Measurements from ENCODE around the gene GALNT9. TPM values are rescaled to one million over a fixed set of nuclear protein-coding genes. Genes with fewer than 3 reads are reported as not detected.
A peak's percentile ranks its signal among the peaks of the same experiment; 100 is the strongest.

Gene GALNT9
- polyA plus RNA-seq, 1 donor from 2014 or later: 13.5 TPM

DNA sequence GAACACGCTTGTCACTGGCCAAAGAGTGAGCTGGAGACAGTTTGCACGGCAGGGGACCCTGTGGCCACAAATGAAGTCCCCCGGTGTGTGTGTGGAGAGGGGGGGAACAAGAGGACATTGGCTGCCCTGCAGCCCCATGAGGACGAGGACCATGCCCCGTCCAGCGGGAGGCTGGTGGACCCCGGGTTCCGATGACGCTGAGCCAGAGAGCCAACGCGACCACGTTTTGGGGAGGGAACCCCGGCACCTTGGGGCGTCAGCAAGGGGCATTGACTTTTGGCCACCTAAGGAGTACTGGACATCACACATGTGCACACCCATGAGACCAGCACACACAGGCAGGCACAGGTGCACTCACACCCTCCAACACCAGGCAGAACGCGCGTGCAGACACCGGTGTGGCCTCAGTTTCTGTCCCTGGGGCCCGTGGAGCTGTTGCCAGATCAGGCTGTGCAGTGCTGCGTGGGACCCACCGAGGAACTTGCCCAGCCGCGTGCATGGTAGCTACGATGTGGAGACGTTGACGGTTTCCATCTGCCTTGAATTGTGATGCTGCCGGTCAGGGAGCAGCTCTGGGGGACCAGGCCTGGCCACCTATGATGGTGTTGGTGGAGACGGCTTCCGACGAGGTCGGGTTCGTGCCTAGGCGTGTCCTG lies 158.6 kb downstream of the GALNT9 start:
- Histone ChIP-seq H3K4me3 (ENCODE audit: low read length) (no peak overlapping the region), H3K36me3 (ENCODE audit: insufficient read depth, low read length) (no peaks in the 10 kb centered on the region), H3K9me3 (ENCODE audit: low read length) (no peaks in the 10 kb centered on the region), H4K20me1 (ENCODE audit: insufficient read depth) (no peaks in the 10 kb centered on the region), H3K9ac (ENCODE audit: low read length) (no peak overlapping the region), H3K27ac (ENCODE audit: low read length) (no peak overlapping the region), H3K9me2 (ENCODE audit: insufficient read depth, low read length) (no peaks in the 10 kb centered on the region), H2AFZ (ENCODE audit: low read depth, low read length) (no peak overlapping the region), H3K79me2 (replicated peaks; ENCODE audit: insufficient read depth, low read length) (no peaks in the 10 kb centered on the region), H3K4me2 (ENCODE audit: low read length) (no peak overlapping the region), H3K27me3 (ENCODE audit: insufficient read depth, low read depth, low read length) (no peaks in the 10 kb centered on the region), H3F3A (ENCODE audit: insufficient read depth, low read length, poor library complexity, severe bottlenecking) (no peaks in the 10 kb centered on the region)
- TF ChIP-seq, protein P1, sequence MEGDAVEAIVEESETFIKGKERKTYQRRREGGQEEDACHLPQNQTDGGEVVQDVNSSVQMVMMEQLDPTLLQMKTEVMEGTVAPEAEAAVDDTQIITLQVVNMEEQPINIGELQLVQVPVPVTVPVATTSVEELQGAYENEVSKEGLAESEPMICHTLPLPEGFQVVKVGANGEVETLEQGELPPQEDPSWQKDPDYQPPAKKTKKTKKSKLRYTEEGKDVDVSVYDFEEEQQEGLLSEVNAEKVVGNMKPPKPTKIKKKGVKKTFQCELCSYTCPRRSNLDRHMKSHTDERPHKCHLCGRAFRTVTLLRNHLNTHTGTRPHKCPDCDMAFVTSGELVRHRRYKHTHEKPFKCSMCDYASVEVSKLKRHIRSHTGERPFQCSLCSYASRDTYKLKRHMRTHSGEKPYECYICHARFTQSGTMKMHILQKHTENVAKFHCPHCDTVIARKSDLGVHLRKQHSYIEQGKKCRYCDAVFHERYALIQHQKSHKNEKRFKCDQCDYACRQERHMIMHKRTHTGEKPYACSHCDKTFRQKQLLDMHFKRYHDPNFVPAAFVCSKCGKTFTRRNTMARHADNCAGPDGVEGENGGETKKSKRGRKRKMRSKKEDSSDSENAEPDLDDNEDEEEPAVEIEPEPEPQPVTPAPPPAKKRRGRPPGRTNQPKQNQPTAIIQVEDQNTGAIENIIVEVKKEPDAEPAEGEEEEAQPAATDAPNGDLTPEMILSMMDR (IDR thresholded peaks at IDR 0.05; ENCODE audit: poor library complexity, severe bottlenecking): no peak
- TF ChIP-seq, protein P2, sequence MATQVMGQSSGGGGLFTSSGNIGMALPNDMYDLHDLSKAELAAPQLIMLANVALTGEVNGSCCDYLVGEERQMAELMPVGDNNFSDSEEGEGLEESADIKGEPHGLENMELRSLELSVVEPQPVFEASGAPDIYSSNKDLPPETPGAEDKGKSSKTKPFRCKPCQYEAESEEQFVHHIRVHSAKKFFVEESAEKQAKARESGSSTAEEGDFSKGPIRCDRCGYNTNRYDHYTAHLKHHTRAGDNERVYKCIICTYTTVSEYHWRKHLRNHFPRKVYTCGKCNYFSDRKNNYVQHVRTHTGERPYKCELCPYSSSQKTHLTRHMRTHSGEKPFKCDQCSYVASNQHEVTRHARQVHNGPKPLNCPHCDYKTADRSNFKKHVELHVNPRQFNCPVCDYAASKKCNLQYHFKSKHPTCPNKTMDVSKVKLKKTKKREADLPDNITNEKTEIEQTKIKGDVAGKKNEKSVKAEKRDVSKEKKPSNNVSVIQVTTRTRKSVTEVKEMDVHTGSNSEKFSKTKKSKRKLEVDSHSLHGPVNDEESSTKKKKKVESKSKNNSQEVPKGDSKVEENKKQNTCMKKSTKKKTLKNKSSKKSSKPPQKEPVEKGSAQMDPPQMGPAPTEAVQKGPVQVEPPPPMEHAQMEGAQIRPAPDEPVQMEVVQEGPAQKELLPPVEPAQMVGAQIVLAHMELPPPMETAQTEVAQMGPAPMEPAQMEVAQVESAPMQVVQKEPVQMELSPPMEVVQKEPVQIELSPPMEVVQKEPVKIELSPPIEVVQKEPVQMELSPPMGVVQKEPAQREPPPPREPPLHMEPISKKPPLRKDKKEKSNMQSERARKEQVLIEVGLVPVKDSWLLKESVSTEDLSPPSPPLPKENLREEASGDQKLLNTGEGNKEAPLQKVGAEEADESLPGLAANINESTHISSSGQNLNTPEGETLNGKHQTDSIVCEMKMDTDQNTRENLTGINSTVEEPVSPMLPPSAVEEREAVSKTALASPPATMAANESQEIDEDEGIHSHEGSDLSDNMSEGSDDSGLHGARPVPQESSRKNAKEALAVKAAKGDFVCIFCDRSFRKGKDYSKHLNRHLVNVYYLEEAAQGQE (IDR thresholded peaks at IDR 0.05; ENCODE audit: borderline replicate concordance): no peak
- no peak for TF ChIP-seq EZH2 (IDR thresholded peaks at IDR 0.05; ENCODE audit: borderline replicate concordance, insufficient read depth, low read length, poor library complexity, severe bottlenecking)
- no peak for TF ChIP-seq POLR2AphosphoS5 (IDR thresholded peaks at IDR 0.05)
- TF ChIP-seq RAD21 (conservative IDR thresholded peaks at IDR 0.05): no peak
- no peak for TF ChIP-seq MXI1 (conservative IDR thresholded peaks at IDR 0.05; ENCODE audit: poor library complexity, severe bottlenecking)
- TF ChIP-seq TAF1 (IDR thresholded peaks at IDR 0.05; ENCODE audit: low read depth): no peak
- TF ChIP-seq EP300 (conservative IDR thresholded peaks at IDR 0.05; ENCODE audit: poor library complexity, severe bottlenecking): no peak
- no peak for TF ChIP-seq SMC3 (conservative IDR thresholded peaks at IDR 0.05; ENCODE audit: poor library complexity)

DNA sequence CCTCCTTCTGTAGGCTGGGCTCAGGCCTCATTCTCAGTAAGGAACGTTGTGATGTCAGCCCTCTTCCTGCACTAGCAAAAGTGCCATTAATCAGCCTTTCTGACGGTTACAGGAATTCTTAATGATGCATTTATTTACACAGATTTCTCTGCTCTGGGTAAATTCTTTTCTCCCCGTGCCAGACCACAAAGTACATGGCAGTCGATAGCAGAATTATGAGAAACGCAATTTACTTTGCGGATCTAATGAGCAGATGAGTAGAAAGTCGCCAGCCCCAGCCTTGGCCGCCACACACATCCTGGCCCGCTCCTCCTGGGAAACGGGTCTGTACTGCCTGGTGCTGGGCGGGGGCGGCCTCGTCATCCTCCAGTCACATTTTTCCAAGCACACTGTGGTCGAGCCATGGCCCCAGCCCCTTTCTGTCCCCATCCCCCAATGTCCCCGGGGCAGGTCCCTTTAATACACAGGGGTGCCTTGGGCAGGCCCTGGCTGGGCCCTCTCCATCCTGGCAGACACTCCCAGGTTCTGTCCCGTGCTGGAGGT lies 159.2 kb downstream of the GALNT9 start:
- H3K27ac ChIP-seq (ENCODE audit: low read length): peak overlapping the region; percentile 22
- no peak overlapping the region for H2AFZ ChIP-seq (ENCODE audit: low read depth, low read length)
- no peaks in the 10 kb centered on the region for H4K20me1 ChIP-seq (ENCODE audit: insufficient read depth)
- no peak overlapping the region for H3K4me3 ChIP-seq (ENCODE audit: low read length)
- H3K79me2 ChIP-seq (replicated peaks; ENCODE audit: insufficient read depth, low read length): no peaks in the 10 kb centered on the region
- no peaks in the 10 kb centered on the region for H3K27me3 ChIP-seq (ENCODE audit: insufficient read depth, low read depth, low read length)
- no peak overlapping the region for H3K9ac ChIP-seq (ENCODE audit: low read length)
- no peaks in the 10 kb centered on the region for H3K36me3 ChIP-seq (ENCODE audit: insufficient read depth, low read length)
- no peak overlapping the region for H3K4me2 ChIP-seq (ENCODE audit: low read length)
- H3K9me3 ChIP-seq (ENCODE audit: low read length): no peaks in the 10 kb centered on the region
- H3K9me2 ChIP-seq (ENCODE audit: insufficient read depth, low read length): no peaks in the 10 kb centered on the region
- no peak for TF ChIP-seq POLR2AphosphoS5 (IDR thresholded peaks at IDR 0.05)
- TF ChIP-seq EZH2 (IDR thresholded peaks at IDR 0.05; ENCODE audit: borderline replicate concordance, insufficient read depth, low read length, poor library complexity, severe bottlenecking): no peak
- TF ChIP-seq MXI1 (conservative IDR thresholded peaks at IDR 0.05; ENCODE audit: poor library complexity, severe bottlenecking): no peak
- TF ChIP-seq EP300 (conservative IDR thresholded peaks at IDR 0.05; ENCODE audit: poor library complexity, severe bottlenecking): no peak
- TF ChIP-seq SMC3 (conservative IDR thresholded peaks at IDR 0.05; ENCODE audit: poor library complexity): no peak
- TF ChIP-seq, protein P2 (IDR thresholded peaks at IDR 0.05; ENCODE audit: borderline replicate concordance): no peak
- TF ChIP-seq, protein P1 (IDR thresholded peaks at IDR 0.05; ENCODE audit: poor library complexity, severe bottlenecking): no peak
- no peak for TF ChIP-seq RAD21 (conservative IDR thresholded peaks at IDR 0.05)
- TF ChIP-seq TAF1 (IDR thresholded peaks at IDR 0.05; ENCODE audit: low read depth): no peak
- no peaks in the 10 kb centered on the region for H3F3A ChIP-seq (ENCODE audit: insufficient read depth, low read length, poor library complexity, severe bottlenecking)
